Hematopoietic multipotent progenitor cell treated with erythropoietin and hydrocortisone succinate and interleukin-3 and kit ligand, for 17 days (in vitro differentiated cells): ENCODE results near the gene OTUD4.
"Not testable (repeated sequence)": the region's sequence is repeated elsewhere in the genome, so short reads cannot be mapped to it uniquely, and the experiment has no call there.

Experiments
- DNase-seq: peaks from one replicate; pipeline ENCODE4 v3.0.0-alpha.2; 2015; ENCODE audit warnings: low spot score

The OTUD4 gene, protein sequence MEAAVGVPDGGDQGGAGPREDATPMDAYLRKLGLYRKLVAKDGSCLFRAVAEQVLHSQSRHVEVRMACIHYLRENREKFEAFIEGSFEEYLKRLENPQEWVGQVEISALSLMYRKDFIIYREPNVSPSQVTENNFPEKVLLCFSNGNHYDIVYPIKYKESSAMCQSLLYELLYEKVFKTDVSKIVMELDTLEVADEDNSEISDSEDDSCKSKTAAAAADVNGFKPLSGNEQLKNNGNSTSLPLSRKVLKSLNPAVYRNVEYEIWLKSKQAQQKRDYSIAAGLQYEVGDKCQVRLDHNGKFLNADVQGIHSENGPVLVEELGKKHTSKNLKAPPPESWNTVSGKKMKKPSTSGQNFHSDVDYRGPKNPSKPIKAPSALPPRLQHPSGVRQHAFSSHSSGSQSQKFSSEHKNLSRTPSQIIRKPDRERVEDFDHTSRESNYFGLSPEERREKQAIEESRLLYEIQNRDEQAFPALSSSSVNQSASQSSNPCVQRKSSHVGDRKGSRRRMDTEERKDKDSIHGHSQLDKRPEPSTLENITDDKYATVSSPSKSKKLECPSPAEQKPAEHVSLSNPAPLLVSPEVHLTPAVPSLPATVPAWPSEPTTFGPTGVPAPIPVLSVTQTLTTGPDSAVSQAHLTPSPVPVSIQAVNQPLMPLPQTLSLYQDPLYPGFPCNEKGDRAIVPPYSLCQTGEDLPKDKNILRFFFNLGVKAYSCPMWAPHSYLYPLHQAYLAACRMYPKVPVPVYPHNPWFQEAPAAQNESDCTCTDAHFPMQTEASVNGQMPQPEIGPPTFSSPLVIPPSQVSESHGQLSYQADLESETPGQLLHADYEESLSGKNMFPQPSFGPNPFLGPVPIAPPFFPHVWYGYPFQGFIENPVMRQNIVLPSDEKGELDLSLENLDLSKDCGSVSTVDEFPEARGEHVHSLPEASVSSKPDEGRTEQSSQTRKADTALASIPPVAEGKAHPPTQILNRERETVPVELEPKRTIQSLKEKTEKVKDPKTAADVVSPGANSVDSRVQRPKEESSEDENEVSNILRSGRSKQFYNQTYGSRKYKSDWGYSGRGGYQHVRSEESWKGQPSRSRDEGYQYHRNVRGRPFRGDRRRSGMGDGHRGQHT

DNA sequence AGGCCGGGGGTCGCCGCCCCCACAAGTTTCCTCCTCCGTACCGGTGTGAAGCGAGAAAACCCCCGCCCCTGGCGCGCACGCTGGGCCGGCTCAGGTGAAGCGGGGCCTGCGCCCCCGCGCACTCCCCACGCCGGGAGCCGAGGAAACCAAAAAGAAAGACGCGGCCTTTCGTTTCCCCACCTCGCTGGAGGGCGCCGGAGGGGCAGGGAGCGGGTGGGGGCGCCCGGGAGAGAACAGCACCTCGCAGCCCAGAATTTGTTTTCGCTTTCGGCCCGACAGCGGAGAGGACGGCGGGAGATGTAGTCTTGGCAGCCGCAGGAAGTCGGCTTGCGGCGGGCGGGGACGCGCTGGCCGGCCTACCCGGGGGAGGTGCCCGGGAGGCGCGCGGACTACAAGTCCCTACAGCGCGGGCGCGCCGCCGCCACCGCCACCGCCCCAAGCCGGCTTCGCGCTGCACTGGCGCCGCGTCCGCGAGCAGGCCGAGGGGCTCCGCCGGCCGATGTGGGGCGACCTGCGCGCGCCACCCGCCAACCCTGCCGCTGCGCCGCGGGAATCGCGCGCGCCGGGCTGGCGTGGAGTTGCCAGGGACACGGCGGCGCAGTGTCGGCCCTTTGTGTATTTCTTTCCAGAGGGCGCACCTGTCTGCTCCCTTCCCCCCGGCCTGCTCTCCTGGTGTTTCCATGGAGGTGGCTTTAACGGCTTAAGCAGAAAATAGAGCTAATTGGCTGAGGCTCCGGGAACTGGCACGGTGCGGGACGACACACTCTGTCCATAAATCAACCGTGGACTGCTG, at the start of gene OTUD4:
Gene OTUD4 (minus strand): TSS at position 292 of the 793 bp plus-strand sequence. CDS start 616 bp downstream, outside the sequence.
- peak; percentile 93 for DNase-seq

DNA sequence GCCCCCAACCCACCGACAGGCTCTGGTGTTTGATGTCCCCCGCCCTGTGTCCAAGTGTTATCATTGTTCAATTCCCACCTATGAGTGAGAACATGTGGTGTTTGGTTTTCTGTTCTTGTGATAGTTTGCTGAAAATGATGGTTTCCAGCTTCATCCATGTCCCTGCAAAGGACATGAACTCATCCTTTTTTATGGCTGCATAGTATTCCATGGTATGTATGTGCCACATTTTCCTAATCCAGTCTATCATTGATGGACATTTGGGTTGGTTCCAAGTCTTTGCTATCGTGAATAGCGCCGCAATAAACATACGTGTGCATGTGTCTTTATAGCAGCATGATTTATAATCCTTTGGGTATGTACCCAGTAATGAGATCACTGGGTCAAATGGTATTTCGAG, 42.8 kb upstream of the OTUD4 start:
- not testable (repeated sequence) for DNase-seq

DNA sequence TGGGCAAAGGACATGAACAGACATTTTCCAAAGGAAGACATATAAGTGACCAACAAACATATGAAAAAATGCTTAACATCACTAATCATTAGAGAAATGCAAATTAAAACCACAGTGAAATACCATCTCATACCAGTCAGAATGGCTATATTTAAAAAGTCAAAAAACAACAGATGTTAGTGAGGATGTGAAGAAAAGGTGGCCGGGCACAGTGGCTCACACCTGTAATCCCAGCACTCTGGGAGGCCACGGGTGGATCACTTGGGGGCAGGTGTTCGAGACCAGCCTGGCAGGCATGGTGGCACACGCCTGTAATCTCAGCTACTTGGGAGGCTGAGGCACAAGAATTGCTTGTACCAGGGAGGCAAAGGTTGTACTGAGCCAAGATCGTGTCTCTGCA, 41.1 kb upstream of the OTUD4 start:
- DNase-seq: not testable (repeated sequence)

DNA sequence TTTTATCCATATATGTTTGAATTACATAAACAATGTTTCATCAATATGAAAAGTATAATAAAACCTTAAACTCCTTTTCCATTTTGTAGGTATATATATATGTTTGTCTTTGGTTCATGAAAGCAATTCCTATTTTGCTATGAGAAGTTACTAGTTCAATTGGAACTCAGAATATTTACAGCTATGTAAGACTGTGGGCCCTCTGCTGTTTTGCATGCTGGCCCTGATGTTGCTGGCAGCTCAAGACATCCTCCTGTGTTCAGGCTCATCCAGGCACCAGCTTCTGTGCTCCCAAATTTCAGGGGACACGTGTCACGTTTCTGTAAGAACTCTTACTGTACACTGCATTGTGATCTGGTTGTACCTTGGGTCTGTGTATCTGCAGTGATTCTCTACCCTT, 38.7 kb upstream of the OTUD4 start:
- DNase-seq: no peak

DNA sequence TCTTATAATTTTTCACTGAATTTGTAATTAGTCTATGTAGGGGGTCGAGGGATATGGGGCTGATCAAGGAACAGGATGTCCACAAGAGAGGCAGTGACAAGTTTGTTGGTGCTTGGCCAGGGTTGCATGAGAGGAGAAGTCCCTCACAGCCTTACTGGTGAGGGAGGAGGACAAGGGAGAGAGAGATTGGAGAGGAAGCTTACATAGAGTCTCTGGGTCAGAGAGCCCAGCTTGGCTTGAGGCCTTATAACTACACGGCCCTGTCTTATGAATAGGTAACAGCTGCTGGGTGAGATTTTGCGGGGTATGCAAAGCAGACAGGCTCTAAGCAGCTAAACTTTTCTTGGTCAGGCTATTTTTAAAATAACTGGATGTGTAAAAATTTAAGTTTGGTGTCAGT, 37.9 kb upstream of the OTUD4 start:
- DNase-seq: no peak

DNA sequence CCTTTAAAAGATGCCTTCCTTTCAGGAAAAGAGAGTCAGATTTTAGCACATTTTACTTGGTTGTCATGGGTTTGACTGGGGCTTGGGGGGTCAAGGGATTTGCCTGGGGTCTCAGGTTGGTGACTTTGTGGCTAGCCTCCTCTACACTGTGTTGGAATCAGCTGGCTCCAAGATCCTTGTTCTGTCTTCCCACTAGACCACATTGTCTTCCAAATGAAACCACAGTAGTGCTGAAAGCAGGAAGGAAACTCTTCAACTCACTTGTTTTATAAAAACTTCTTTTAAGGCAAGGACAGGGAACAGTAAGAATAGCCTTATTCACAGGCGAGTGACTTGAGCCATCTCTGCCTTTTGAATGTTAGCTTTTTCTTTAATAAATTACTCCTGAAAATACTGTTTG, 37.0 kb upstream of the OTUD4 start:
- DNase-seq: no peak

DNA sequence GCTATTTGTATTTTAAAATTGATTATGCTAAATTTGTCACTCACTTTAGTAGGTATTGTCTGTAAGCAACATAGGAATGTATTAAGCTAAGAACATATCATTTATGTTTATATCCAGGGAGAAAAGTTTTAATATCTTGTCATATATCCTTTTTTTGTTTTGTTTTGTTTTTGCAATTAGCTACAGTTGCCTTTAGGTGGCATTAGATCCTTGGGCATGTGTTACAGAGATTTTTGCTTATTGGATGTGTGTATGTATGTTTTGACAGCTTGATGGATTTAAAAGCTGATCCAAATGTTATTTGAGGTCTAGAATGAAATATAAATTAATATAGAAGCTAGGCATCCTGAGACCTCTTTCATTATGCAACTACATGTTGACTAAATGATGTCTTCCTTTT, 36.1 kb upstream of the OTUD4 start:
- peak; percentile 15 for DNase-seq

DNA sequence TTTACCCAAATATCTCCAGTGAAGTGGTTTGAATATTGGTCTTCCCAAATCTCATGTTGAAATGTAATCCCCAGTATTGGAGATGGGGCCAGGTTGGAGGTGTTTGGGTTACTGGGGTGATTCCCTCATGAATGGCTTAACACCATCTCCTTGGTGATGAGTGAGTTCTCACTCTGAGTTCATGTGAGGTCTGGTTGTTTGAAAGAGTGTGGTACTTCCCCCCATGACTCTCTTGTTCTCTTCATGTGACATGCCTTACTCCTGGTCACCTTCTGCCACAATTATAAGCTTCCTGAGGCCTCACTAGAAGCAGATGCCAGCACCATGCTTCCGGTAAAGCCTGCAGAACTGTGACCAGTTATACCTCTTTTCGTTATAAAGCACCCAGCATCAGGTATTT, 32.9 kb upstream of the OTUD4 start:
- DNase-seq: no peak

DNA sequence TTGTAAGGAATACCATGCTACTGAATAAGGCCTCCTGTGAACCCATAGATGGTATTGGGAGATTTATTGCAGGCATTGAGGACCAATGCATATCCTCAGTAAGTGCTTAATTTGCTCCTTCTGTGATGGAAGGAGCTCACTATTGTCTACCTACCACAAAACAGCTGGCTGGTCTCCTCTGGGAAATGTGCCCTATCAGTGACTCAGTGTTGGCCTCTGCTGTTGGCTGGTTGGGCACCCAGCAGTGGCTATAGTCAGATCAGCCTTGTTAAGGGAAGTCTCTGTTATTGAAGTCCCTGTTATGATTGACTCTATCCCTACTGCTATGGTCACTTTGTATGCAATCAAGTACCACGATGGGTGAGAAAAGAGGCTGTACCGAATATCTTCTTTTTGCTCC, 27.5 kb upstream of the OTUD4 start:
- DNase-seq: no peak

DNA sequence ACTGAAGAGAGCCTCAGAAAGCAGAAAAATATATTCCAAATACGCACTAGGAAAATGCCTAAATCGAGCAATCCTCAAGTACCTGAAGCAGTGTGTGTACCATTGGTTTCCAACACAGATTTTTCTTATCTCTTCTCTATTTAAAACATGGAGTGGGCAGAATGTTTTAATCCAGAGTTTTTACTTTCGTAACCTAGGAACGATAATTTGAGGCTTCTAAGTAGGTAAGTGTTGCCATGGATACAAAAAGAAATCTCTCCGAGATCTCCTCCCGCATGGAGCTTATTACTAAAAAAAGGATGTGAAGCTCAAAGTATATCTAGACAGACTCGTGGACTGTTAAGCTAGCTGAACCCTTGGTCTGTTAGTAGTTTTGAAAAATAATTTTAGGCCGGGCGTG, 23.0 kb upstream of the OTUD4 start:
- no peak for DNase-seq

DNA sequence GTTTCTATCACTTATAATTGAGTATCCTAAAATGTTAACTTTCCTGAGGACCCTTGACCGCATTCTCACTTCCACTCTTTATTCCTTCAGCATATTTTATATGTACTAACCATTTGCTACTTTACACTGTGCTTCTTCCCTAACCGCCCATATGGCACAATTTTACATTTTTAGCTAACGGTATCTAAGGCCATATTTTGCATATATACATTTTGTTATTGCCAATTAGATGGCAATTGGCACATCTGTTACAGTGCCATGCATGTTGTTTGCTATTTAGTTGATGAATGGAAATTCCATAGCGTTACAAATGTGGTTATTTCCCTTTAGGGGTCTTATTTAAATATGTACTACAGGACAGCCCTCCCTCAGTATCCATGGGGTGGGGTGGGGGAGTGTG, 20.0 kb upstream of the OTUD4 start:
- DNase-seq: no peak

DNA sequence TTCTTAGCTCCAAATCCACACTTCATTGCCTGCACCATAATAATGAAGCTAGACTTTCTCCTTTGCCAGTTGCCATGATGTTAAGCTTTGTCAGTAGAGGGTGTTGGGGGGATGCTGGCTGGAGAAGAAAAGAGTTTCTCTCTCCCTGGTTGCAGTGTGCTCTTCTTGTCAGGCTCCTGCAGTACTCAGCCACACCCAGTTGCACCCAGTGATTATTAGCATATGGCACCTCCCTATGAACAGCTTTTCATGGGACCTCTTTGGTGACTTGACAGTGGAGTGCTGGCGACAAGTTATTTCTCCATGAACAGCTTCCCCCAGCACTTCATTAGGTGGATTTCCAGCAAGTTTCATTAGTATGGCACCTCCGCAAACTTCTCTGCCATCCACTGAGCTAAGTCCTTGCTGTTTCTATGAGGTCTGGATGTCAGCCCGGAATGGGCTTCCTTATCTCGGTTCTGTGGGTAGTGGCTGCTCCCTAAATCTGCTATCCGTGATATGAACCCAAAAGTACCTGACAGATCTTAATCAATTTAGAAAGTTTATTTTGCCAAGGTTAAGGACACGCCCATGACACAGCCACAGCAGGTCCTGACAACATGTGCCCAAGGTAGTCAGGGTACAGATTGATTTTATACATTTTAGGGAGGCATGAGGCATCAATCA, 18.8 kb upstream of the OTUD4 start:
- DNase-seq: peak; percentile 58

DNA sequence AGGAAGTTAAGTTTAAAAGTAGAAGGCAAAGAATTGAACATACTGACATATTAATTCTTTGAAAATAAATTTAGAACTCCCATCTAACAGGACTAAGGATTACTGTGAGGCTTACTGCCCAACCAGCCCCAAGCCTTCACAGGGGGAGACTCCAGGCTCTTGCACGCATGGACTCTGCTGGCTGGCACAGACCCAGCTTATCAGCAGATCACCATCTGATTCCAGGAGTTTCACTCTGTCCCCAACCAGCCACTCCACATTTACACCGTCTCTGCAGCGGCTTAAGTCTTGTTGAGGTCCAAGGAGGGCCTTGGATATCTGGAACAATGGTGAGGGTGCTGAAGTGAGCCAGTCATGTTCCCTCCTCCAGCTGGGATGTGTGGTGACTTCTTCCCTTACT, 16.4 kb upstream of the OTUD4 start:
- DNase-seq: no peak

DNA sequence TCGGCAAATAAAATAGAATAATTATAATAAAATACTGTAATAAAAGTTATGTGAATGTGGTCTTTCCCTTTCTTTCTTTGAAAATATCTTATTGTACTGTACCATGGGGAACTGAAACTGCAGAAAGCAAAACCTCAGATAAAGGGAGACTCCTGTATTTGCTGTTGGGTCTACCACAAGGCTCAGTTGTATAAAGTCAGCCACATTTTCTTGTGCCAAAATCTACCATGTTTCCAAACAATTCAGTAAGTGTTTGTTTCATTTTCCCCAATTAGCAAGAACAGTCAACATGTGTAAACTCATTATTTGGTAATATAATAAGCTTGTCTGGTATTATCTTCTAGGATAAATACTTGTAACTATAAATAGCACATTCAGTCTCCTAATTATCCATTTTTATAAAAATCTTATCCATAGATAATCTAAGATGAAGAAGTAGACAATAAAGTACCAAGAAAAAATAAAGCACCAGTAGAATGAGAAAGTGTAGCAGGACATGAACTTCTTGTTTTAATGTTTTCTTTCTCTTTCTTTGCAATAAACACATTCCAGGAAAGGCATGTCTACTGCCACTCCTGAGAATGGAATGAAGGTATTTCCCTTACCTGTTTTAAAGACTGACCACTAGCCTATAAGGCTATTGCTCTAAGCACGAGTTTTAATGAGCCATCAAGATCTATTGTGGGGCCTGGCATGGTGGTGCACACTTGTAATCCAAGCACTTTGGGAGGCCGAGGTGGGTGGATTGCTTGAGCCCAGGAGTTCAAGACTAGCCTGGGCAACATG, 15.0 kb upstream of the OTUD4 start:
- no peak for DNase-seq

DNA sequence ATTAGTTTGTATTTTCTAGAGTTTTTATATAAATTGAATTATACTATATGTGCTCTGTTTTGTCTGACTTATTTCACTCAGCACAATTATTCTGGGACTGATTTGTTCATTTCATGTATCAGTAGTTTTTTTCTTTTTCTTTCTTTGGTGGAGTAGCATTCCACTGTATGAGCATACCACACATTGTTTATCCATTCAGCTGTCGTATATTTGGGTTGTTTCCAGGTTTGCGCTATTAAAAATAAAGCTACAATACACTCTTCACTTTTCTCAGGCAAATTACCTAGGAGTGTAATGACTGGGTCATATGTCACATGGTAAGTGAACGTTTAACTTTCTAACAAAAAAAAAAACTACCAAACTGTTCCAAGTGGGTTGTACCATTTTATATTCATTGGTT, 9.6 kb upstream of the OTUD4 start:
- no peak for DNase-seq

DNA sequence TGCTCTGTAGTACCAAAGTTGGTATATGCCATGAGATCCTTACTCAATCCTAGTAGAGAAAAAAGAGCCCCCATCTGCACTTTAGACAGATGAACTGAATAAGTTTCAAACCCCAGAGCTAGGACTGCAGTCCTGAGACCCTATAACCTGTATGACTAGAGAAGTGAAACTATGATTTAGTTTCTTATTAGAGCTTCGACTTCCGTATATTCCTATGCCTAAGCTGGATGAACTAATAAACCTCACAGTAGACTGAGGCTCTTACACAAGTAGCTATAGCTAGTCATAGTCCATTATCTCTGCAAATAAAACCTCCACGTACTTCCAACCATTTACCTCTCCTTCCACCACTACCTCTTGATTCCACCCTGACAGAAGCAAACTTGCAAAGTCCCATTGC, 6.3 kb upstream of the OTUD4 start:
- no peak for DNase-seq

DNA sequence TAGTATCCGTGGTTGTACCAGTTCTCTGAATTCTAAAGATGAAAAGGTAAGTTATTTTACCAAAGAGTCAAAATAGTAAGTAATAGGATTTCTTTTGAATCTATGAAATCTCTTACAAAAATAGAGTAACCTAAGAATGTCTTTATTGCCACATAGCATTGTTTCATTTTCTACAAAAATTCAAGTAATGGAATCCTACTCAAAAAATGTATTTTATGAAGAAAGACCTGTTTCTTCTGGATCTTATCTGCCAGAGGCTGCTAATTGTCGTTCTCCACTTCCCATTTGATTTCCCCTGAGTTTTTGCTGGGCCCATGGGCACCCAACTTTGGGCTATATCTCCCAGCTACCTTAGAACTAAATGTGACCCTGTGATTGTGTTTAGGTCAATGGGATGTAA, 3.2 kb upstream of the OTUD4 start:
- no peak for DNase-seq

DNA sequence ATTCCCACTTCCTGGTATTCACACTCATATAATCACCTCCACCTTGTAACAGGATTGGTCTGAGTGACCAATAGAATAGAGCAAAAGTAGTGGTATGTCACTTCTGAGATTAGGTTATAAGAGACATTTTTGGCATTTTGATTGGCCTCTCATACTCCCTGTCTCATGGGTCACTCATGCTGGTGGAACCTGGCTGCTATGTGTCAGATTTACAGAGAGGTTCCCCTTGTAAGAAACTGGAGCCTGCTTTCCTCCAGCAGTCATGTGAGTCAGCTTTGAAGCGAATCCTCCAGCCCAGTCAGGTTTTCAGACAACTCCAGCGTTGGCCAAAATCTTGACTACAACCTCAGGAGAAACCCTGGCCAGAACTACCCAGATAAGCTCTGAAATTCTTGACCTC, 2.6 kb upstream of the OTUD4 start:
- DNase-seq: no peak

DNA sequence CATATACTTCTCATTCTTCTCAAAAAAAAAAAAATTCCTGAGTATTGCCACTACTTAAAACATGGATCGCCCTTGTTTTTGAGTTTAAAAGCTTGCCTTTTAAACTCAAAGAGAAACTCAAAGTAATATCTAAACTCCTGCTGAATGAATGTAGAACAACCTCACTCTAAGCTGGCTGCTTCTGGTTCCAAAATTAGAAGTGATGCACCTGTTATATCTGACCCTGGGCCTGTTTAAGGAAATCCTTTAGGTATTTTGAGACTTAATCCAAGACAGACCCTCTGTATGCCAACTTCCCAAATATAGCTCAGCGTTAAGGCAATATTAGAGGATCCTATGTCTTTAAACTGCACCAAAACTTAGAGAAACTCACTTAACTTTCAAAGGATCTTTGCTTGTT, 1.8 kb upstream of the OTUD4 start:
- no peak for DNase-seq

DNA sequence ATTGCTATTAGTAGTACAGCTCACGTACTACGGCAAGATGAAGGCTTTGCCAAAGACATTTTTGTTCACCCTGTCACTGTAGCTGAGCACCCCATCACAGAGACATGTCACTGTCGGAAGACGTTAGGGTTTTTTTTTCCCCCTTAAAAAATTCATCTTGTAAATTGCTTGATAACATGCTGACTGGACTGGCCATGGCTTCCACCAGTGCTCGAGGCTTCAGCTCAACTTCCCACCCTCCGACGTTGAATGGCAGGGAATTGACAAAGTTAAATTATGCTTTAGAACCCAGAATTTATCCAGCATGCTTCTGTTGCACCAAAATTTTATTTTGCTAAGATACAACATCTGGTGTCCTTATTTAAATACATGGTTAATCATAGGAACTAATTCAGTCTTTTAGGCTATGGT, 707 bp upstream of the OTUD4 start:
- no peak for DNase-seq

DNA sequence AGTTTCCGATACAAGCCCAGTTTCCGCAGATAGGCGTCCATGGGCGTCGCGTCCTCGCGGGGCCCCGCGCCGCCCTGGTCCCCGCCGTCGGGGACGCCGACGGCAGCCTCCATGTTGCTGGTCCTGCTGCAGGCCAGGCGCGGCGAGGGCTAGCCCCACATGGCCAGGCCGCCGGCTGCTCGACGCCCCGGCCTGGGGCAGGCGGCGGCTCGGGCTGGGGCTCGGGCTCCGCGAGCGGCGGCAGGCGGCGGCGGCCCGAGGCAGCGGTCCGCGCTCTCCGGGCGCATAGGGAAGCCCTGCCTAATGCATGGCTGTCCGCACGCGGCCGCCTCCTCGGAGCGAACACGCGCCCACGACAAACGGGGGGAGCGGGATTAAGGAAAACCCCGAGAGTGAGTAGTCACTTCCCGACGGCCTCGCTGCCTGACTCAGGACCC, 510 bp downstream of the OTUD4 start:
- DNase-seq: peak; percentile 63
